SK-N-MC (cell line): Measurements from ENCODE around the gene ESR1.
"Not testable (repeated sequence)": the region's sequence is repeated elsewhere in the genome, so short reads cannot be mapped to it uniquely, and the experiment has no call there.

Experiments
- DNase-seq: peaks from one replicate; pipeline ENCODE4 v3.0.0-alpha.2; 2011; ENCODE audit warnings: low read depth, low spot score
- H3K27ac ChIP-seq: fragments of 200-600 bp; sonication (generic); 2 replicates; pipeline ENCODE4 v1.5.1; 2016; ENCODE audit warnings: mixed run types
- H3K36me3 ChIP-seq: fragments of 200-600 bp; sonication (generic); 2 replicates; pipeline ENCODE4 v1.6.1; 2017; ENCODE audit warnings: antibody characterized with exemption, low read length, mixed read lengths; ENCODE audit not compliant: insufficient read depth
- H3K4me3 ChIP-seq: fragments of 200-600 bp; sonication (generic); 2 replicates; pipeline ENCODE4 v1.5.1; 2016
- H3K9ac ChIP-seq: fragments of 200-600 bp; sonication (generic); 2 replicates; pipeline ENCODE4 v1.8.0; 2017; ENCODE audit warnings: mixed run types, mixed read lengths; ENCODE audit not compliant: insufficient read length
- H3K9me3 ChIP-seq: fragments of 200-600 bp; sonication (generic); 2 replicates; pipeline ENCODE4 v1.6.1; 2017; ENCODE audit warnings: low read depth, mild to moderate bottlenecking, antibody characterized with exemption, low read length, moderate library complexity, mixed read lengths
- EZH2 ChIP-seq: fragments of 200-600 bp; sonication (generic); IDR thresholded peaks from one replicate; pipeline ENCODE4 v1.6.1; 2017; ENCODE audit warnings: antibody characterized with exemption
- FOXP2 ChIP-seq: optimal IDR thresholded peaks from 2 replicates; pipeline ENCODE3; 2011; ENCODE audit warnings: mild to moderate bottlenecking, moderate library complexity; ENCODE audit not compliant: insufficient read depth; ENCODE audit errors: extremely low read length, control extremely low read depth
- POLR2AphosphoS5 ChIP-seq: IDR thresholded peaks from 2 replicates; pipeline ENCODE4 v1.6.1; 2012; ENCODE audit warnings: mild to moderate bottlenecking, low read depth, low read length, borderline replicate concordance

Gene ESR1

GRCh38 chr6:152122434-152122833 lies 315.0 kb downstream of the ESR1 start:
- Histone ChIP-seq H3K36me3 (no peaks in the 10 kb centered on the region), H3K4me3 (no peak overlapping the region), H3K9me3 (no peaks in the 10 kb centered on the region), H3K9ac (no peak overlapping the region), H3K27ac (no peak overlapping the region)
- no peak for TF ChIP-seq EZH2
- no peak for TF ChIP-seq POLR2AphosphoS5
- no peak for TF ChIP-seq FOXP2
- no peak for DNase-seq

GRCh38 chr6:152123076-152123475 lies 315.6 kb downstream of the ESR1 start:
- Histone ChIP-seq H3K9me3 (no peaks in the 10 kb centered on the region), H3K27ac (no peak overlapping the region), H3K9ac (no peak overlapping the region), H3K36me3 (no peaks in the 10 kb centered on the region), H3K4me3 (no peak overlapping the region)
- DNase-seq = no peak
- TF ChIP-seq POLR2AphosphoS5 = no peak
- no peak for TF ChIP-seq EZH2
- TF ChIP-seq FOXP2 = no peak

GRCh38 chr6:152124429-152125074 lies 317.1 kb downstream of the ESR1 start:
- Histone ChIP-seq H3K4me3 (no peak overlapping the region), H3K36me3 (no peaks in the 10 kb centered on the region), H3K9ac (no peak overlapping the region), H3K27ac (no peak overlapping the region), H3K9me3 (no peaks in the 10 kb centered on the region)
- no peak for TF ChIP-seq FOXP2
- TF ChIP-seq EZH2 = no peak
- no peak for TF ChIP-seq POLR2AphosphoS5
- no peak for DNase-seq

GRCh38 chr6:152127432-152128165 lies 320.1 kb downstream of the ESR1 start:
- Histone ChIP-seq H3K27ac (peak overlapping the region; percentile 0; the same call in 1 of the 2 replicates), H3K9me3 (no peaks in the 10 kb centered on the region), H3K9ac (no peak overlapping the region), H3K4me3 (no peak overlapping the region), H3K36me3 (no peaks in the 10 kb centered on the region; the same call in 1 of the 2 replicates)
- no peak for DNase-seq
- TF ChIP-seq POLR2AphosphoS5 = no peak
- TF ChIP-seq FOXP2 = no peak
- TF ChIP-seq EZH2 = no peak

GRCh38 chr6:152129691-152130151 lies 322.2 kb downstream of the ESR1 start:
- Histone ChIP-seq H3K27ac (no peak overlapping the region), H3K4me3 (no peak overlapping the region), H3K9ac (no peak overlapping the region), H3K9me3 (no peaks in the 10 kb centered on the region), H3K36me3 (no peaks in the 10 kb centered on the region; the same call in 1 of the 2 replicates)
- TF ChIP-seq EZH2 = no peak
- no peak for TF ChIP-seq FOXP2
- no peak for TF ChIP-seq POLR2AphosphoS5
- DNase-seq = no peak

GRCh38 chr6:152130441-152130840 lies 323.0 kb downstream of the ESR1 start:
- TF ChIP-seq EZH2 (no peak), POLR2AphosphoS5 (no peak), FOXP2 (no peak)
- Histone ChIP-seq H3K36me3 (no peaks in the 10 kb centered on the region; the same call in 1 of the 2 replicates), H3K9ac (no peak overlapping the region), H3K27ac (no peak overlapping the region), H3K4me3 (no peak overlapping the region), H3K9me3 (no peaks in the 10 kb centered on the region)
- no peak for DNase-seq

GRCh38 chr6:152135755-152136448 lies 328.4 kb downstream of the ESR1 start:
- TF ChIP-seq POLR2AphosphoS5 = no peak
- no peak for TF ChIP-seq FOXP2
- no peak for TF ChIP-seq EZH2
- H3K9me3 ChIP-seq = no peaks in the 10 kb centered on the region
- DNase-seq = no peak
- no peak overlapping the region for H3K27ac ChIP-seq
- H3K4me3 ChIP-seq = no peak overlapping the region
- peaks cover 5% of the 10 kb centered on the region; the same call in 1 of the 2 replicates for H3K36me3 ChIP-seq
- no peak overlapping the region for H3K9ac ChIP-seq

- TF ChIP-seq FOXP2 = no peak
- no peak for TF ChIP-seq EZH2
- TF ChIP-seq POLR2AphosphoS5 = no peak
- H3K9me3 ChIP-seq = no peaks in the 10 kb centered on the region
- H3K9ac ChIP-seq = no peak overlapping the region
- no peak overlapping the region for H3K27ac ChIP-seq
- no peak overlapping the region for H3K4me3 ChIP-seq
- peaks cover 5% of the 10 kb centered on the region; the same call in 1 of the 2 replicates for H3K36me3 ChIP-seq
- no peak for DNase-seq
These were observed 329.0 kb downstream of the ESR1 start for GRCh38 chr6:152136449-152136825.

- not testable (repeated sequence) for H3K9me3 ChIP-seq, H3K36me3 ChIP-seq, H3K9ac ChIP-seq, DNase-seq, H3K27ac ChIP-seq, H3K4me3 ChIP-seq
These were observed 330.9 kb downstream of the ESR1 start for GRCh38 chr6:152138344-152138743.
